DMS53 treated with DMSO at 0.1 percent for 48 hours (cell line): ENCODE results near the gene PACSIN1.

Experiments used
- DNase-seq: peaks from one replicate; lab custom pipeline; 2025; ENCODE audit not compliant: unreplicated experiment; lab: John Stamatoyannopoulos, UW

The PACSIN1 gene

GRCh38 chr6:34526992-34527728 lies 61.3 kb downstream of the PACSIN1 start:
- peak; percentile 79 for DNase-seq

GRCh38 chr6:34527751-34528670 lies 62.1 kb downstream of the PACSIN1 start:
- no peak for DNase-seq

- no peak for DNase-seq
These were observed 63.3 kb downstream of the PACSIN1 start for GRCh38 chr6:34528996-34529664.

GRCh38 chr6:34529665-34530327 lies 63.9 kb downstream of the PACSIN1 start:
- DNase-seq = no peak

- no peak for DNase-seq
These were observed 65.0 kb downstream of the PACSIN1 start for GRCh38 chr6:34530753-34531365.

GRCh38 chr6:34531580-34532201 lies 65.8 kb downstream of the PACSIN1 start:
- DNase-seq = no peak

GRCh38 chr6:34532230-34532629 lies 66.4 kb downstream of the PACSIN1 start:
- no peak for DNase-seq

- no peak for DNase-seq
These were observed 68.3 kb downstream of the PACSIN1 start for GRCh38 chr6:34534146-34534545.

GRCh38 chr6:34534656-34535055 lies 68.8 kb downstream of the PACSIN1 start:
- no peak for DNase-seq

- DNase-seq = no peak
These were observed 69.3 kb downstream of the PACSIN1 start for GRCh38 chr6:34535199-34535598.

- no peak for DNase-seq
These were observed 69.8 kb downstream of the PACSIN1 start for GRCh38 chr6:34535646-34536045.

- no peak for DNase-seq
These were observed 70.5 kb downstream of the PACSIN1 start for GRCh38 chr6:34536251-34536958.

GRCh38 chr6:34536959-34537848 lies 71.3 kb downstream of the PACSIN1 start:
- DNase-seq = no peak

- DNase-seq = no peak
These were observed 72.2 kb downstream of the PACSIN1 start for GRCh38 chr6:34537922-34538550.

- DNase-seq = no peak
These were observed 72.7 kb downstream of the PACSIN1 start for GRCh38 chr6:34538581-34538980.

GRCh38 chr6:34539181-34539580 lies 73.3 kb downstream of the PACSIN1 start:
- no peak for DNase-seq

- no peak for DNase-seq
These were observed 74.3 kb downstream of the PACSIN1 start for GRCh38 chr6:34540222-34540621.

- DNase-seq = no peak
These were observed 75.0 kb downstream of the PACSIN1 start for GRCh38 chr6:34540841-34541240.
